Duodenal mucosa (tissue), 2 donors: ENCODE data around the gene POLE4.
A peak's percentile ranks its signal among the peaks of the same experiment; 100 is the strongest.

Experiments
- H3K27ac ChIP-seq: one replicate; pipeline ENCODE4 v1.7.0; 2013; ENCODE audit warnings: low read depth, low read length
- H3K27me3 ChIP-seq, 2 donors: one replicate each; pipeline ENCODE4 v1.7.0; 2013; ENCODE audit warnings: low read length in 2 of 2, control low read depth in 1 of 2; ENCODE audit not compliant: insufficient read depth in 2 of 2, control insufficient read depth in 1 of 2
- H3K36me3 ChIP-seq, 2 donors: one replicate each; pipeline ENCODE4 v1.7.0; 2013; ENCODE audit warnings: low read length in 2 of 2, control low read depth in 1 of 2; ENCODE audit not compliant: insufficient read depth in 2 of 2, control insufficient read depth in 1 of 2
- H3K4me1 ChIP-seq, 2 donors: one replicate each; pipeline ENCODE4 v1.7.0; 2013; ENCODE audit warnings: low read length in 2 of 2, control low read depth in 1 of 2; ENCODE audit not compliant: insufficient read depth in 2 of 2, control insufficient read depth in 1 of 2
- H3K4me3 ChIP-seq, 2 donors: one replicate each; pipeline ENCODE4 v1.7.0; 2013; ENCODE audit warnings: low read length in 2 of 2, low read depth in 1 of 2
- H3K9ac ChIP-seq, 2 donors: one replicate each; pipeline ENCODE4 v1.7.0; 2013; ENCODE audit warnings: low read length in 2 of 2, low read depth in 1 of 2
- H3K9me3 ChIP-seq, 2 donors: one replicate each; pipeline ENCODE4 v1.7.0; 2013; ENCODE audit warnings: low read length in 2 of 2, control low read depth in 1 of 2; ENCODE audit not compliant: control insufficient read depth in 1 of 2

POLE4 gene

GRCh38 chr2:74958274-74959105, at the start of gene POLE4:
Gene POLE4, plus strand, starts transcription at chr2:74958643. Its CDS starts 37 bp downstream, at chr2:74958680.
- Histone ChIP-seq H3K27ac (peak within 1 kb of the TSS; percentile 87), H3K4me1 (peaks cover 7 to 10% of the 10 kb centered on the region in 2 donors), H3K27me3 (no peaks in the 10 kb centered on the region), H3K36me3 (no peaks in the 10 kb centered on the region), H3K9me3 (no peaks in the 10 kb centered on the region), H3K4me3 (peak within 1 kb of the TSS; percentile 86 to 87), H3K9ac (peak within 1 kb of the TSS; percentile 56 to 60)

DNA sequence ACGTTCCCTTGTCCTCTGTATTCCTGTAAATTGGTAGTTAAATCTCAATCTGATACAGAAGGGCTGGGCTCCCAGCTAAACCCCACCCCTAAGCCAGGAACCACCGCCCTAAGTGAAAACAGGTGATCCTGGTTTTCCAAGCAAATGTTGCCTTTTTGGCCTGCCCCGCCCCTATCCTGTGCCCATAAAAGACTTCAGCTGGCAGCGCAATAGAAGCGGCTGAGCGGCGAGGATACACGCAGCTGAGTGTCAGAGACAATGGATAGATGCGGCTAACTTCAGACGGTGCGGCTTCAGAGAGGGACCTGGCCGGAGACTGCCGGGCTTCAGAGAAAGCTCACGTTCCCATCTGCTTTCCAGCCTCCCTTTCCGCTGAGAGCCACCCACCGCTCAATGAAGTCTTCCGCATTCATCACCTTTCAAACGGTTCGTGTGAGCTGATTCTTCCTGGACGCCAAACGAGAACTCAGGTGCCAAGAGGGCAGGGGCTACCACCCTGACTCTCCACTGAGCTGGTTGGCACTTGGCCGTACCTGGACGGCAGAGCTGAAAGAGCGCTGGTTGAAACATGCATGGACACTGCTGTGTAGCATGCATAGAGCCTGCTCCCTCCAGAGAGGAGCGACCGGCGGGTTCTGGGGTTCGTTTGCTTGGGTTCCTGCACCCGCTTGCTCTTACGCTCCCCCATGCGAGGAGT, 49.5 kb upstream of the POLE4 start:
- no peak overlapping the region for H3K9ac ChIP-seq
- H3K4me3 ChIP-seq = no peak overlapping the region
- H3K27me3 ChIP-seq = peaks cover 6 to 12% of the 10 kb centered on the region in 2 donors
- H3K9me3 ChIP-seq = no peaks in the 10 kb centered on the region
- peaks cover 0 to 9% of the 10 kb centered on the region in 2 donors for H3K4me1 ChIP-seq
- H3K27ac ChIP-seq = no peak overlapping the region
- no peaks in the 10 kb centered on the region for H3K36me3 ChIP-seq

- Histone ChIP-seq H3K9ac (no peak overlapping the region), H3K36me3 (no peaks in the 10 kb centered on the region), H3K4me3 (no peak overlapping the region), H3K27ac (no peak overlapping the region), H3K4me1 (peaks cover 0 to 9% of the 10 kb centered on the region in 2 donors), H3K27me3 (peaks cover 6 to 12% of the 10 kb centered on the region in 2 donors), H3K9me3 (no peaks in the 10 kb centered on the region)
Measured at GRCh38 chr2:74910245-74910644, 48.2 kb upstream of the POLE4 start.

DNA sequence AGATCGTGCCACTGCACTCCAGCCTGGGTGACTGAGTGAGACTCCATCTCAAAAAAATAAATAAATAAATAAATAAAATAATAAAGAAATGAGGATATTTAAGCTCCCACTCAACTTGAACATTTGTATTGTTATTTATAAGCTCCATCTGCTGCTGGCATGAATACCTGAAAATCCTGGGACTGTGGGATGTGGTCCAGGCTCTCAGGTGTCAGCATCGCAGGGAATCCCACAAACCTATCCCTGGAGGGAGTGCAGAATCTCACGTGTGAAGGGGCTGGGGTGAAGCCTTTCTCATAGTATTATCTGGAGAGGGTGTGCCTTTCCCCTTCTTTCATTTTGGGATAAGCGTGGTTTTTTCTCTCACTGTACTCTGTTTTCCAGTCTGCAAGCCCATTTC, 47.4 kb upstream of the POLE4 start:
- H3K36me3 ChIP-seq = no peaks in the 10 kb centered on the region
- H3K4me1 ChIP-seq = peaks cover 0 to 9% of the 10 kb centered on the region in 2 donors
- H3K9ac ChIP-seq = no peak overlapping the region
- no peak overlapping the region for H3K27ac ChIP-seq
- peaks cover 6 to 12% of the 10 kb centered on the region in 2 donors for H3K27me3 ChIP-seq
- no peak overlapping the region for H3K4me3 ChIP-seq
- H3K9me3 ChIP-seq = no peaks in the 10 kb centered on the region

DNA sequence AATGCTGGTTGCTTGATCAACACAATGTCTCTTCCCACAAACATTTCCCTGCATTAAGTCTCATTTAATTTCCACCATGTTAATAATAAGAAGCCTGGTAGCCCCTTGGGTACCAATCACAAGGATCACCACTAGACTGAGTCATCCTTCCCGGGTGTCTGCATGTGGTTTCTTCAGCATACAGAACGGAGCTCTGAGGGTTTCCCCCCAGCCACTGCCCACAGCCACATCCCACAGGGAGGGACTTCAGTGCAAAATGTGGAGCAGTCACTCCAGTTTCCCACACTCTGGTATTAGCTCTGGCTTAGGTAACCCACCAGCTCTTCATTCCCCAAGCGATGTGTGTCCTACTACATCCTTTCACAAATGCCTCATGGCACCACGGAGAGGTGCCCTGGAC, 42.7 kb upstream of the POLE4 start:
- Histone ChIP-seq H3K9ac (no peak overlapping the region), H3K4me3 (no peak overlapping the region), H3K9me3 (no peaks in the 10 kb centered on the region), H3K27me3 (peaks cover 0 to 6% of the 10 kb centered on the region in 2 donors), H3K27ac (no peak overlapping the region), H3K4me1 (peaks cover 0 to 4% of the 10 kb centered on the region in 2 donors), H3K36me3 (no peaks in the 10 kb centered on the region)

GRCh38 chr2:74916394-74916793, 42.0 kb upstream of the POLE4 start:
- no peak overlapping the region for H3K9ac ChIP-seq
- H3K4me1 ChIP-seq = peaks cover 0 to 4% of the 10 kb centered on the region in 2 donors
- H3K27me3 ChIP-seq = peaks cover 0 to 6% of the 10 kb centered on the region in 2 donors
- H3K27ac ChIP-seq = no peak overlapping the region
- H3K9me3 ChIP-seq = no peaks in the 10 kb centered on the region
- no peak overlapping the region for H3K4me3 ChIP-seq
- H3K36me3 ChIP-seq = no peaks in the 10 kb centered on the region

- peaks cover 0 to 3% of the 10 kb centered on the region in 2 donors for H3K27me3 ChIP-seq
- H3K9me3 ChIP-seq = no peaks in the 10 kb centered on the region
- no peak overlapping the region for H3K27ac ChIP-seq
Measured at GRCh38 chr2:74917702-74918619, 40.5 kb upstream of the POLE4 start.

GRCh38 chr2:74919827-74920226, 38.6 kb upstream of the POLE4 start:
- H3K4me1 ChIP-seq = peaks cover 0 to 4% of the 10 kb centered on the region in 2 donors
- no peak overlapping the region for H3K9ac ChIP-seq
- no peaks in the 10 kb centered on the region for H3K9me3 ChIP-seq
- H3K27me3 ChIP-seq = peaks cover 0 to 3% of the 10 kb centered on the region in 2 donors
- H3K27ac ChIP-seq = no peak overlapping the region
- no peaks in the 10 kb centered on the region for H3K36me3 ChIP-seq
- peak overlapping the region; percentile 38 to 45 for H3K4me3 ChIP-seq

More at GRCh38 chr2:74917702-74918619, 40.5 kb upstream of the POLE4 start:
- no peaks in the 10 kb centered on the region for H3K36me3 ChIP-seq
- no peak overlapping the region for H3K9ac ChIP-seq
- H3K4me1 ChIP-seq = peaks cover 0 to 4% of the 10 kb centered on the region in 2 donors
- no peak overlapping the region for H3K4me3 ChIP-seq

- Histone ChIP-seq H3K9ac (no peak overlapping the region), H3K4me3 (no peak overlapping the region)
Measured at GRCh38 chr2:74921236-74921736, 37.2 kb upstream of the POLE4 start.

More at GRCh38 chr2:74921236-74921736, 37.2 kb upstream of the POLE4 start:
- Histone ChIP-seq H3K36me3 (no peaks in the 10 kb centered on the region), H3K27me3 (peaks cover 0 to 3% of the 10 kb centered on the region in 2 donors), H3K27ac (no peak overlapping the region), H3K9me3 (no peaks in the 10 kb centered on the region), H3K4me1 (peaks cover 0 to 4% of the 10 kb centered on the region in 2 donors)
